Activated CD4-positive, alpha-beta T cell treated with anti-CD3 and anti-CD28 coated beads, Interleukin-2, amount 50 U/mL, for 16 hours (primary cell): ENCODE measurements around the gene DNAH17.

Experiments used
- DNase-seq: peaks from one replicate; pipeline ENCODE4 v3.0.0-alpha.2; 2020

DNAH17 gene

DNA sequence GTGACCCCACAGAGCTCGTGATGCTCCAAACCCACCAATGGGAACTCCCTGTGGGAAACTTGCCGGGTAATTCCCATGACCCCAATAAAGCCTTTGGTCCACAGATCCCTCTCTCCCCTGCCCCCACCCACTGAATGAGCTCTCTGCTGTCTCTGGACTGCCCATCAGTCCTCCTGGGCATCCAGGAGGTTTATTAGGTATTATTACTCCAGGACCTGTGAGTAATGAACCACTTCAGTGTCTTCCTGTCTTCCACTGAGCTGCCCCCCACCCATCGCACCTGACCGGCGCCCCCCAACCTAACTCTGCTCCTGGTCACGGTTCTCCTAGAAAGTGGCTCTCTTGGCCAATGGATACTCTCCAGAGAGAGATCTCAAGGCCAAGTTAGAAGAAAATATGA is 28.7 kb upstream of the DNAH17 start:
- DNase-seq: no peak

DNA sequence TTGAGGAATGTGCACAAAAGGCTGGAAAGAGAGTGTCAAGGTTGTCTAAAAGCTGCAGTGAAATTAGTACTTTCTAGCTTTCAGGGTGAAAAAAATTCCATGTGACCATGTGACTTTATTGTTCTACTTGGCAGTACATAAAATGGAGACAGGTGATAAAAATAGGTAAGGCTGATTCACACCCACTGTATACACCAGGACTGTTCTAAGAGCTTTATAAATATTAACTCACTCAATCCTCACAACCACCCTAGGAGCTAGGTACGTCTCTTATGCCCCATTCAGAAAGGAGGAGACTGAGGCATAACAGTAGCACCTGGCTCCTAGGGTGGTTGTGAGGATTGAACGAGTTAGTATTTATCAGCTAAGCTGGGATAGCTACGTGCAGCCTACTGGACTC is 28.2 kb upstream of the DNAH17 start:
- no peak for DNase-seq

DNA sequence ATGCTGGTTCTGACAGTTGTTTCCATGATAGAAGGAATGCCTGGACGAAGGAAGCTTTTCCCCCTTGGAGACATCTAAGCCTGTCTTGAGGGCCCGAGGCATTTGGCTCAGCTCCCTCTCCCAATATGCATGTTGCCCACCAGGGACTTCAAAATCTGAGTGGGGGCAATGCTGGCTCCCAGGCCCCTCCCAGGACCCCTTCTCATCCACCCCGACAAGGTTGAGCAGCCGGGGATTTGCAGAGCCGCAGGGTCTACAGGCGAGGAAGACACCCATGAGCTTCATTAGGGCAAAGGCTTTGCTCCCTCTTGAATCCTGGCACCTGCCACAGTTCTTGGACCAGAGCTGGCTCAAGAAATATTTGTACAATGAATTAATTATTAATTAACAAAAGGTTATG is 25.1 kb upstream of the DNAH17 start:
- no peak for DNase-seq

DNA sequence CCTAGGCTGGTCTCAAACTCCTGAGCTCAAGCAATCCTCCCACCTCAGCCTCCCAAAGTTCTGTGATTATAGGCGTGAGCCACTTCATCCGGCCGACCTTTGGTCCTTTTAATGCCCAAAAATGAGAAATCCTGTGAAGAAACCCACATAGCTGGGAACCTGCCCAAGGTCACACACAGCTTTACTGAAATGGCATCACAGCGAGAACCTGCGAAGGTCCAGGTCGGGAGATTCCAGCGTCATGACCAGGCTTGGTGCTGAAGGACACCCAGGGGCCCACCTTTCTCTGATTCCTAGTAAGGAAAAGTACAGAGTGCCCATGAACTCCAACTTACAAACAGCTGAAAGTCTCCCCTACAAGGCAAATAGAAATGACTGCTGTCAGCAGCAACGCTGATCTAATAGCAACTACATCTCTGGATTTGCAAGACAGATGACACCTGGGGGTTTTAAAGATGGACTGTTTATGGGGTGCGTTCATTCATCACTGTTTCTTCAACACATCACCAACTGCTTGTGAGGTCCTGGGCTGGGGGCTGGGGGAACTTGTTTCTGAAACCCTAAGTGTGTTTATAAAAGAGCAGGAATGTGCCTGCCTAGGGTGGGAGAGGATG is 24.5 kb upstream of the DNAH17 start:
- no peak for DNase-seq

DNA sequence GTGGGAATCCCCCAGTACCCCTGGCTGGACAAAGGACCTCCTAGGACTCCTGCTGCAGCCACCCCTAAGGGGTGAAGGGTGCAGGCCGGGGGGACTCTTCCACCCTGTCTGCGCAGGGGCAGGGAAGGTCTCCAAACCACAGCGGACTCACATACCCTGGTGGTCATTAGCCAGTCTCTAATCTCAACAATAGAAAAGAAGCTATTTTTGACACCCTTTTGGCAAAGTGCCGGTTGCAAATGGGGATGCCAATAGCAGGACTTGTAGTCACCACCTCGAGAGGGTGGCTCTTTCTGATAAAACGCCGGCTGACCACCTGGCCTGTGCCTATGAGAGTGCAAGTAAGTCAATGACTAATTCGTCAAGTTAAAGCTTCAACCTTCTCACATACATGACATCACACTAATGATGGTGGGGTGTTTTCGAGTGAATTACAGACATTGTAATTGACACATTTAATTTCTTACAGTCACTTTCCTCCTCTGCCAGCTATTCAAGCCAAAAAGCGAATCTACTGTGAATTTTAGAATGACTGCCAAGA is 23.1 kb upstream of the DNAH17 start:
- no peak for DNase-seq

DNA sequence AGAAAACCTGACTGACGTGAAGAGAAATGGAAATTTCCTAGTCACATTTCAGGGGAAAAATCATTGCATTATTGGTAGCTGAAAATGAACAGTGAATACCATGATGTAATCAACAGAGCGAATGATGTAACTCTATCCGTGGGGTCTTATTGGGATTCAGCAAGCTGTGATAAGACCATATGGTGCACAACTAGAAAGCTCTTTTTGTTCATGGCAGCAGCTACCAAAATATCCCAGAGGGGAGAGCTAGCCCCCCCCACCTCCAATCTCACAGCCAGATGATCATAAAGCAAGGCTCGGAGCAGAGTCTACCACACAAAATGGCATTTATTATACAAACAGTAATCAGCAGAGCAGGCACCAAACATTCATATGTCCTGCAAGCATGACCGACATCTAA is 22.2 kb upstream of the DNAH17 start:
- no peak for DNase-seq

DNA sequence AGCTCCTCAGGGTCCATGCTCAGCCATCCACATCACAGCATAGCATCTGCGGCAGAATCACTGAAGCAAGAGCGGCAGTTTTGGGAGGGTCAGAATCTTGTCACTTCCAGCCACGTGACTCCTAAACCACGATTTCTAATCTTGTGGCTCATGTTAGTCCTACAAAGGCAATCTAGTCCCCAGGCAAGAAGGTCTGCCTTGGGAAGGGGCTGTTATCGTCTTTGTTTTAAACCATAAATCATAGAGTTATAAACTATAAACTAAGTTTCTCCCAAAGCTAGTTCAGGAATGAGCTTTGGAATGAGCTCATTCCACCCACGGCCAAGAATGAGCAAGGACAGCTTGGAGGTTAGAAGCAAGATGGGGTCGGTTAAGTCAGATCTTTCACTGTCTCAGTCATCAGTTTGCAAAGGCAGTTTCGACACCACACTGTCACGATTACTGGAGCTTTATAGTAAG is 20.8 kb upstream of the DNAH17 start:
- DNase-seq: no peak

DNA sequence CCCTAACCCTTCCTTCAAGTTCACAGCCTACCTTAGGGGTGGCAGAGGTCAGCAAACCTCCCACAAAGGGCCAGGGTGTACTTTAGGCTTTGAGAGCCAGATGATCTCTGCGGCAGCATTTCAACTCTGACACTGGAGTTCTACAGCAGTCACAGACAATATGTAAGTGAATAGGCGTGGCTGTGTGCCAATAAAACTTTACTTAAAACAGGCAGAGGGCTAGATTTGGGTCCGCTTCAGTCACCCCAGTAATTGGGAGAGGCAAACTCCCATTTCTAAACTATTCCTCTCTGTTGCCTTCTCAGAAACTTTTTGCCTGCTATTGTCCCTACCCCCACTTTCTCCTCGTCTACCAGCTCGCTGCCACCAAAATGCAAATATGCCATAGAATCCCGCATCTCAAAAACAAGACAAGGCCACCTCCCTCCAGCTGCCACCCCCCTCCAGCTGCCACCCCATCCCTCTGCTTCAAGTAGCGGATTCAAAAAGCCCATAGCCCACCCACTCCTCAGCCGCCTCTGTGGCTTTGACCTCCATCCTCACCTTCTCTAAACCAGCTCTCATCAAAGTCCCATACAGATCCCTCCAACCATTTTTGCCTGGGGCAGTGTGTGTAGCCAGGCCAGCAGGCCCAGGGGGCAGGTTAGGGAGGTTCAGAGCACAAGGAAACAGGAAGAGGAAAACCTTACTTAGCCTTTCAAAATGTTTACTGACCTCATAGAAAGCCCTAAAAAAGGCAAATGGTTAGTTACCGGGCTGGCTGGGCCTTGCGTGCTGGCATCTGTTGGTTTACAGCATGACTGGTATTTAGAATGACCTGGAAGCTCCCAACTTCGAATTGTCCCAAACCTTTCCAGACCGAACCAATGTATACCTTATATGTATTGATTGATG is 19.9 kb upstream of the DNAH17 start:
- DNase-seq: no peak

DNA sequence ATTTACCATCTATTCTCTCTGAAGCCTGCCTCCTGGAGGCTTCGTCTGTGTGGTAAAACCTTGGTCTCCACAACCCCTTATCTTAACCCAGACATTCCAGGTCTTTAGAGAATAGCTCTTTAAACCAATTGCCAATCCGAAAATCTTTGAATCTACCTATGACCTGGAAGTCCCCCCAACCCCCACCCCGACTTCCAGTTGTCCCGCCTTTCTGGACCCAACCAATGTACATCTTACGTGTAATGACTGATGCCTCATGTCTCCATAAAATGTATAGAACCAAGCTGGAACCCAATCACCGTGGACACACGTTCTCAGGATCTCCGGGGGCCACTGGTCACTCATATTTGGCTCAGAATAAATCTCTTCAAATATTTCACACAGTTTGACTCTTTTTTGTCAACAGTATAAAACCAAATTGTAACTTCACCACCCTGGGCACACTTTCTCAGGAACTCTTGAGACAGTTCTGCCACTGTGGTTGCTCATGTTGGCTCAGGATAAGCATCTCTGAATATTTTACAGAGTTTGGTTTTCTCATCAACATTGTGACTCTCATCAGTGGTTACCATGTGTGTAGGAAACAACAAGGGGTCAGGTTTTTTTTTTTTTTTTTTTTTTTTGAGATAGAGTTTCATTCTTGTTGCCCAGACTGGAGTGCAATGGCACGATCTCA is 18.1 kb upstream of the DNAH17 start:
- no peak for DNase-seq

DNA sequence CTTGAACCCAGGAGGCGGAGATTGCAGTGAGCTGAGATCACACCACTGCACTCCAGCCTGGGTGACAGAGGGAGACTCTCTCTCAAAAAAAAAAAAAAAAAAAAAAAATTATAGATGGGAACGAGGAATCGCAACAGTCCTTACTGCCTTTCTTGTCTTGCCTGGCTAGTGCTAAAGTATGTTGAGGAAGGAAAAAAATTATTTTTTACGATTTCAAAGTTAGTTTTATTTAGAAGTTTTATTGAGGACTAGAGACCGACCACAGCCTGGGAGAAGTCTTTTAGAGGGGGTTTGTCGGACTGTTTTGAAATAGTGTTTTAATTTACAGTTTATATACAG is 15.8 kb upstream of the DNAH17 start:
- DNase-seq: no peak

DNA sequence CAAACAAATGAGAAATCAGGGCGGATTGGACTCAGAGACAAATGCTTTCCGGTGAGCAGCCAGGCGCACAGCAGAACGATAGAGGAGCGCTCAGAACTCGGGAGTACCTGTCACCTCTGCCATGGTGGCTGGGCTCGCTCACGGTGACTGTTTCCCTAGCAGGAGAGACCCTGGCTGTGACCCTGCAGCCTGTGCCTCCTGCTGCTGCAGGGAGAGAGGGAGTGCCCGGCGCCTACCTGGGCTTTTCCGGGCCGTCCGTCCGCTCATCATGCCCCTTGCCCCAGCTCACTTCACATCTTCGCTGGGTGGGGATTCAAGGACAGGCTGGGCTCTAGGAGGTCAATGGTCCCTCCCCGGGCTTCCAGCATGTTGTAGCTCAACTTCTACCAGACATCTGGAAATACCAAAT is 14.1 kb upstream of the DNAH17 start:
- DNase-seq: no peak

DNA sequence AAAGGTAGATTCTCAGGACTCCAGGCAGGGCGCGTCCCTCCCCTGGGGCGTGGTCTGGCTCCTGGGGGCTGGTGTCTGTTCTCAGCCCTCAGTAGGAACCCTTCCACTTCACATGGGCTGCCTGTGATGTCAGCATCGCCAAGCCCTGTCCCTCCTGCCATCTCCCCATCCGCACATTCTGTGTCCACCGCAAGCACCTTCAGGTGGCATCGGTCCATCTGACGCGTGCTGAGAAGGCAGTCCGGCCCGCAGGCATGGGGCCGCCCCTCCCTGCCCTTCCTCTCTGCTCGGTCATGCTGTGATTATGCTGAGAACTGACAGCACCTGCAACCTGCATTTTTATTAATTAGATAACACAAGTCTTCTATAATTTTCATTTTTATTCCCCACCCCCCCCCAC is 12.7 kb upstream of the DNAH17 start:
- DNase-seq: no peak

DNA sequence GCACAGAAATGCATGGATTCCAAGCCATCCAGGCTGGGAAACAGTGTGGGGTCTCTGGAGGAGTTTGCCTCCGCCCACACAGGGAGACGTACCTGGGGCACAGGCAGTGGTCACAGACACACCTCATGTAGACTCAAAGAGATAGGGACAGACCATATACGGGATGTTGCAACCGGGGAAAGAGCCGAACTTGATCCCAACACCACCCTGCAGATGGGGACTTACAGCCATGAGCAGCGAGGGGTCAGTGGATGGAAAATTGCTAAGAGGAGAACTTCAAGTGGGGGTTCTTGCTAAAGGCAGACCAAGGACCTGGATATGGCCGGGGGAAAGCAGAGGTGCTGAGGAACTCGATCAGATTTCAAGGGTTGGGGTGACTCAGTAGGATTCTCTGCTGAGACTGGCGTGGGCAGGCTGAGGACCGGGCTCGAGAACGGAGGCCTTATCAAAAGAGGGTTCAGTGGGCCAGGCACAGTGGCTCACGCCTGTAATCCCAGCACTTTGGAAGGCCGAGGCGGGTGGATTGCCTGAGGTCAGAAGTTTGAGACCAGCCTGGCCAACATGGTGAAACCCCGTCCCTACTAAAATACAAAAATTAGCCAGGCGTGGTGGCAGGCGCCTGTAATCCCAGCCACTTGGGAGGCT is 12.0 kb upstream of the DNAH17 start:
- DNase-seq: no peak

DNA sequence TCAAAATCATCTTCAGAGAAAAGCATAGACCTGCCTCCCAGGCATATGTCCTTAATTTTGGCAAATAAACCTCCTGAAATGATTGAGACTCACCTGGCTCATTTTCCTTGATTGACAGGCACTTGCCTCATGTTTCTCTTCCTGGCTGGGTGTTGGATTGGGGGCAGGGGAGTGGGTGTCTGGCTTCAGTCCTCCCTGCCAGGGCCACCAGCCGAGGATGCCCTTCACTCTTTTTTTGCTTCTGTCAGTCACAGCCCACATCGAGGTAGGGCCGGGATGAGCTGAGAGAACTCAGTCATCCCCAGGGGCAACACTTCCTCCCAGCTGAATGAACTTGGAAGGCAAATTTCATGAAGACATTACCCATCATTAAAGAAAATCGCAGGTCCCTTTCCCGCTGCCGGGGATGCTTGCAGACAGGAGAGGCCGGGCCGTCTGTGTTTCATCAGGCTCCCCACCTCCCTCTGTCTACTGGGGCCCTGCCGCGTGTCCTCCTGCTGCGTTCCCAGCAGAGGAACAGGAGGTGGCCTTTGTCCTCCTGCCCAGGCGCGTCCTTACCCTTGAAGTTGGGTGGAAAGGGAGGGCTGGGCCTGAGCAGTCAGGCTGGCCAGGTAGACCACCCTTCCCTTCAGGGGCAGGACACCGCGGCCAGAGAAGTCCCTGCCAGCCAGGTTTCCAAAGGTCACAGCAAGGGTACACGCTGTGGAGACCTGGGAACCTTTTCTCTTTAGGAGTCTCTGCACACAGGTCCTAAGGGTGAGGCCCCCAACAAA is 11.2 kb upstream of the DNAH17 start:
- no peak for DNase-seq

DNA sequence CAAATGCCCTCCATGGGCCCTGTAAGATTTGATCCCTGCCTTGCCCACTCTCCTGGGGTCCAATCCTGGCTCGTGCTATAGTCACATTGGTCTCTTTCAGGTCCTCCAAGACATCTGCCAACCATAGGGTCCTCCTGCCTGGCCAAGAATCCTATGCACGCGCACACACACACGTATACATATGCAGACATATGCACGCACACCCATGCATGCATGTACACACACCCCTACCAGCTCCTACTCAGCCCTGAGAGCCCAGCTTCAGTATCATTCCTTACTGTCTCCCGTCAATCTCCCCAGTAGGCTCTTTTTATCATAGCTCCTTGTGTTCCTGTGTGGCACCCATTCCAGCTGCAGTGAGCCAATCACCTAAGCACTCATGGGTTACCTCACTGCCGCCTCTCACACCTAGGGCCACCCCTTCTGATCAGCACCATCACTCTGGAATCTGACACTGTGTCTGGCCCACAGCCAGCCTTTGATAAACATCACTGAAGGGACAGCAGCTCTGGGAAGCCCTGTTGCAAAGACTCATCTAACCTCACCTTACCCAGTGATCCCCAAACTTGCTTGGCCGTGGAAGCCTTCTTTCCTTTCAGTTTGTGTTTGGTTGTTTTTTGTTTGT is 7.9 kb upstream of the DNAH17 start:
- DNase-seq: no peak

DNA sequence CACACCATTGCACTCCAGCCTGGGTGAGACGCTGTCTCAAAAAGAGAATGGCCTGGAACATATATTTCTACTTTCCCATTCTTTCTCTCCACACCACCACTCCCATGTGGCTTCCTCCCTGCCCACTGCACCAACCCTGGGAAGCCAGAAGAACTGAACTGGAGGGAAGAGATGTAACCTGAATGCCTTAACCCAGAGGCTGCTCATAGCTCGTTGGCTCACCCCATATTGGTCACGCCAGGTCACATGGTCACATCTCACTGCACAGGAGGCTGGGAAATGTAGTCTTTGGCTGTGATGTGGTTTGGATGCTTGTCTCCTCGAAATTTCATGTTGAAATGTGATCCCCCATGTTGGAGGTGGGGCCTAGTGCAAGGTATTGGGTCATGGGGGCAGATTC is 5.9 kb upstream of the DNAH17 start:
- DNase-seq: peak; percentile 12

DNA sequence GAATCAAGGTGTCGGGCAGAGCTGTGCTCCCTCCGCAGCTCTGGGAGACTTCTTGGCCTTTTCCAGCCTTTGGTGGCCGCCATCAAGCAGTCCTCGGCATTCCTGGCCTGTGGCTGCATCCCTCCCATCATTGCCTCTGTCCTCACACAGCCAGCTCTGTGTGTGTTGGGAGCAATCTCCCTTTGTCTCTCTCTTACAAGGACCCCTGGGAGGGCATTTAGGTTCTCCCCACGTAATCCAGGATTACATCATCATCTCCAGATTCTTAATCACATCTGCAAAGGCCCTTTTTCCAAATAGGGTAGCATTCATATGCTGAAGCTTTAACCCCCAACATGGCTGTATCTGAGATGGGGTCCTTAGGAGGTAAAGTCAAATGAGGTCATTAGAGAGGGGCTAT is 4.1 kb upstream of the DNAH17 start:
- no peak for DNase-seq

DNA sequence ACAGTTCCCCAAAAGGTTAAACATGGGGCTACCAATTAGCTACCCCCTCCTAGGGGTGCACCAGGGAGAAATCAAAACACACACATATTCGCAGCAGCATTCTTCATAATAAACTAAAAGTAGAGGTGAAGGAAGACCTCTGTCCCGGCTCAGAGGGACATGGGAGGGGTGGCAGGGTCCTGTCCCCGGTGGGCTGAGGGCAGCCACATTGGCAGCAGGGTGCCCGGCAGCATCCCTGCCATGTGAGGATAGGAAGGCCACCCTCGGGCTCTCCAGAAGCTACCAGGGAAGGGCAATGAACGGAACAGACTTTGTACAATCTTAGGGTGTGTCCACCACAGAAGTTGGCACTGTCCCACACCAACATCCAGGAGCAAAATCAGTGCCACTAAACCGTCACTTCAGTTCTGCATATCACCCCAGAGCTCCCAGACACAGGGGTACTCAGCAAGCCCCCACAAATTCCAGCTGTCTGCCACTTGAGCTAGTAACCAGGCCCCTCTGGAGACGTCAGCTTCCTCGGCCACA is 3.1 kb upstream of the DNAH17 start:
- DNase-seq: no peak

DNA sequence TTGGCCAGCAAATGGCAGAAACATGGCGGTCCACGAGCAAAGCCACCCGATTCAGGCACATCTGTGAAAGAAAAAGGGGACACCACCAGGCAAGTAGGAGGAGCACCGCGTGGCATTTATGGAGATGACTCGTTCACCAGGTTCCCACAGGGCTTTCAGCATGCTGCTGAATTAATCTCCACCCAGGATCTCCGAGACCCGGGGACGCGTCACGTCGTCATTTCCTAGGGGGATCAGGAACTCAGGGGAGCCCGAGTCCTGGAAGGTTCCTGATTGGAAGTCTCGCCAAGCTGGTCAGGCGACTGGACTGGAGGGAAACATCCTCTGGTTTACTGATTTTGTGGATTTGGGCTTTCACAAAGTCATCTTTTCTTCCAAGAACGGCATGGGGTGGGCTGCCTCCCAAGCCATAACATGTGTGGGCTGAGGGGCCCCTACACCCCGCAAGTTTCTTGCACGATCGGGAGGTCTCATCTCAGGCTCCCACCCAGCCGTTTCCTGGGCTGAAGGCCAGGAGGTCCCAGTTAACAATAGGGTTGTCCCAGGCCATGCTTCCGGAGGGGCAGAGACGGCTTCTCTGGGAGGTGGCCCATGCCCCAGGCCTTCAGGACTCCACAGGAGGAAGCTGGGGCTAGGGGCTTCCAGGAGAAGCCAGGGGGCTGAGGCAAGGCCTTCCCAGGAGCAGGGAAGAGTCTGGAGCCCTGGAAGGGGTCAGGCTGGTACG is 645 bp downstream of the DNAH17 start:
- no peak for DNase-seq

DNA sequence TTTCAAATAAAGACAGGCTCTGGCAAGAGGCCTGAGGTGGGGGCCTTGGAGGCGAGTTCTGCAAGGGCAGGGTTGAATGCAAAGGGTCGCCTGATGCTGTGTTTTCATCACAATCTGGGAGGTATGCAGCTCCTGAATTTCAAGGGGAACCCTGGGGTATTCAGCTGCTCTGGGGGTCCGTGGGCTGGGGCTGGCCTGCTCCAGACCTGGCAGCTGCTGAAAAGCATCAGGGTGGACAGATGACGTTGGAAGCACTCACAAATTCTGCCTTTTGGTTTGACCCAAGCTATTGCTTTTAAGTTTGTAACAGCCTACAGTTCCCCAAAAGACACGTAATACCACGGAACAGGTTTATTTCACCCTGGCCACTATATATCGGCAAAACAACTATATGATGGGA is 1.3 kb downstream of the DNAH17 start:
- DNase-seq: no peak

DNA sequence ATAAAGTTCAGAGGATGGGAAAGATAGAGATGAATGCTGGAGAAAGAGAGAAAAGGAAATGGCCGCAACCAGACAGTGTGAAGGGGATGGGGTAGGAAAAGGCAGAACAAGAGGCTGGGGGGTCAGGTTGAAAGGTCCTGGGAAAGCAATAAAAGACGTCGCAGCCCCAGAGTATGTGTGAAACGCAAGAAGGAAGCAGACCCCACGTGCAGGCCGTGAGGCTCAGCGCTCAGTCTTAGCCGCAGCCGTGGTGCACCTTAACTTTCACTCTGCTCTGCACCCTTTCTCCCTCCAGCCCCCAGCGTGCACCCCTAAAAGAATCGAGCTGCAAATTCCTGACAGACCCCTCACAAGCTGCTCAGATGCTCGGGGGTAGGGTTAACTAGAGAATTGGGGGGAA is 1.9 kb downstream of the DNAH17 start:
- DNase-seq: no peak
